Urothelium cell line (cell line): Measurements from ENCODE around the gene CA11.
A peak's percentile ranks its signal among the peaks of the same experiment; 100 is the strongest.

Source experiments
- DNase-seq: peaks from one replicate; pipeline ENCODE4 v3.0.0; 2011; ENCODE audit warnings: low spot score, mixed read lengths
- FAIRE-seq: peaks from 2 replicates; lab custom pipeline; 2011; peaks lifted over from hg19 to GRCh38; lab: Jason Lieb, UNC

The CA11 gene

GRCh38 chr19:48631225-48631624 is 14.8 kb downstream of the CA11 start:
- DNase-seq (no peak), FAIRE-seq (no peak)

DNA sequence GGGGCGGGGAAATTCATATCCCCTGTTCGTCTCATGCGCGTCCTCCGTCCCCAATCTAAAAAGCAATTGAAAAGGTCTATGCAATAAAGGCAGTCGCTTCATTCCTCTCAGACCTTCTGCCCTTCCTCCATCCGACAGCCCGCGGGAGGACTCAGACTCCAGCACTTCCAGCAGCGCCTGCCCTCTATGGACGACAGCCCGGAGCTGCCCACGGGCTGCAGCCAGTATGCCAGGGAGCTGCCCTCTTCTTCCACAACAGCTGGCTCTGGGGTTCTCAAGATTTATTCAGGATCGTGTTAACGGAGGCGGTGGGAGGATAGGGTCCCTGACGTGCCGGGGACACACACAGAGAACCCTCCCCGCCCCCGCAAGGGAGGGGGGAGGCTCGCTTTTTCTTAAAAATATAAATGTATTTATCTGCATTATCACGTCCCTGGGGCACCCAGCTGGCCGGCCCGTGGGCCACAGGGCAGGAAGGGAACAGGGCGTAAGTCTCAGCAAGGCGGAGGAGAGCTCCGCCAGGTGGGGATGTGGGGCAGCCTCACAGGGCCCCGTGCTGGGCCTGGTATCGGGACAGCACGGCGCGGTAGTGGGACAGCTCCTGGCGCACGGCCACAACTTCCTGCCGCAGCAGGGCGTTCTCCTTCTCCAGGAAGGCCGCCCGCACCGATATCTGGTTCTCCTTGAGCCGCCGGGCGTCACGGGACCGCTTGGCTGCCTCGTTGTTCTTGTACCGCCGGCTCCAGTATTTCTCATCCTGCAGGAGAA is 15.5 kb downstream of the CA11 start:
- FAIRE-seq = no peak
- DNase-seq = no peak

DNA sequence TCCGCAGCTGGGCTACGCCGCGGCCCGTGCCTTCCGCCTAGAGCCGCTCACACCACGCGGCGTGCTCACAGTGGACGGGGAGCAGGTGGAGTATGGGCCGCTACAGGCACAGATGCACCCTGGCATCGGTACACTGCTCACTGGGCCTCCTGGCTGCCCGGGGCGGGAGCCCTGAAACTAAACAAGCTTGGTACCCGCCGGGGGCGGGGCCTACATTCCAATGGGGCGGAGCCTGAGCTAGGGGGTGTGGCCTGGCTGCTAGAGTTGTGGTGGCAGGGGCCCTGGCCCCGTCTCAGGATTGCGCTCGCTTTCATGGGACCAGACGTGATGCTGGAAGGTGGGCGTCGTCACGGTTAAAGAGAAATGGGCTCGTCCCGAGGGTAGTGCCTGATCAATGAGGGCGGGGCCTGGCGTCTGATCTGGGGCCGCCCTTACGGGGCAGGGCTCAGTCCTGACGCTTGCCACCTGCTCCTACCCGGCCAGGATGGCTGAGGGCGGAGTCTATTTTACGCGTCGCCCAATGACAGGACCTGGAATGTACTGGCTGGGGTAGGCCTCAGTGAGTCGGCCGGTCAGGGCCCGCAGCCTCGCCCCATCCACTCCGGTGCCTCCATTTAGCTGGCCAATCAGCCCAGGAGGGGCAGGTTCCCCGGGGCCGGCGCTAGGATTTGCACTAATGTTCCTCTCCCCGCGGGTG is 16.2 kb downstream of the CA11 start:
- FAIRE-seq = no peak
- DNase-seq = no peak

- no peak for DNase-seq
- no peak for FAIRE-seq
Measured at GRCh38 chr19:48629297-48629598, 16.7 kb downstream of the CA11 start.

DNA sequence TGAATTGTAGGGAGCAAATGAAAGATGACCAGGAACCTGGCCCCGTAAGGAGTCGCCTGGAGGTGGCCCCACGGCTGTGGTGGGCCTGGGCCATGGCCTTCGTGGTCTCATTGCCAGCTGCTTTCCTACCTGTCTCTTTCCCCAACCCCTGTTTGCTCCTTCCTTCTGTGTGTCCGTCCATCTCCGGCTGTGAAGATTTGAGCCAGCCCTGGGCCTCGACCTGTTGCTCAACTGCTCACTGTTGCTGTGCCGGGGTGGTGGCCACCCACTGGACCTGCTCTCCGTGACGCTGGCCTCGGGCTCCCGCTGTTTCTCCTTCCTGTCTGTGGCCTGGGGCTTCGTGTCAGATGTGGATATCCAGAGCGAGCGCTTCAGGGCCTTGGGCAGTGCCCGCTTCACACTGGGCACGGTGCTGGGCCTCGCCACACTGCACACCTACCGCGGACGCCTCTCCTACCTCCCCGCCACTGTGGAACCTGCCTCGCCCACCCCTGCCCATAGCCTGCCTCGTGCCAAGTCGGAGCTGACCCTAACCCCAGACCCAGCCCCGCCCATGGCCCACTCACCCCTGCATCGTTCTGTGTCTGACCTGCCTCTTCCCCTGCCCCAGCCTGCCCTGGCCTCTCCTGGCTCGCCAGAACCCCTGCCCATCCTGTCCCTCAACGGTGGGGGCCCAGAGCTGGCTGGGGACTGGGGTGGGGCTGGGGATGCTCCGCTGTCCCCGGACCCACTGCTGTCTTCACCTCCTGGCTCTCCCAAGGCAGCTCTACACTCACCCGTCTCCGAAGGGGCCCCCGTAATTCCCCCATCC is 17.3 kb downstream of the CA11 start:
- DNase-seq (no peak), FAIRE-seq (no peak)

- no peak for DNase-seq
- FAIRE-seq = no peak
Measured at GRCh38 chr19:48627865-48628314, 18.1 kb downstream of the CA11 start.

GRCh38 chr19:48627201-48627864 is 18.7 kb downstream of the CA11 start:
- DNase-seq (no peak), FAIRE-seq (no peak)

DNA sequence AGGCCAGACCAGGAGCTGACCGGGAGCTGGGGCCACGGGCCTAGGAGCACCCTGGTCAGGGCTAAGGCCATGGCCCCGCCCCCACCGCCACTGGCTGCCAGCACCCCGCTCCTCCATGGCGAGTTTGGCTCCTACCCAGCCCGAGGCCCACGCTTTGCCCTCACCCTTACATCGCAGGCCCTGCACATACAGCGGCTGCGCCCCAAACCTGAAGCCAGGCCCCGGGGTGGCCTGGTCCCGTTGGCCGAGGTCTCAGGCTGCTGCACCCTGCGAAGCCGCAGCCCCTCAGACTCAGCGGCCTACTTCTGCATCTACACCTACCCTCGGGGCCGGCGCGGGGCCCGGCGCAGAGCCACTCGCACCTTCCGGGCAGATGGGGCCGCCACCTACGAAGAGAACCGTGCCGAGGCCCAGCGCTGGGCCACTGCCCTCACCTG is 20.1 kb downstream of the CA11 start:
- DNase-seq = no peak
- FAIRE-seq = no peak

DNA sequence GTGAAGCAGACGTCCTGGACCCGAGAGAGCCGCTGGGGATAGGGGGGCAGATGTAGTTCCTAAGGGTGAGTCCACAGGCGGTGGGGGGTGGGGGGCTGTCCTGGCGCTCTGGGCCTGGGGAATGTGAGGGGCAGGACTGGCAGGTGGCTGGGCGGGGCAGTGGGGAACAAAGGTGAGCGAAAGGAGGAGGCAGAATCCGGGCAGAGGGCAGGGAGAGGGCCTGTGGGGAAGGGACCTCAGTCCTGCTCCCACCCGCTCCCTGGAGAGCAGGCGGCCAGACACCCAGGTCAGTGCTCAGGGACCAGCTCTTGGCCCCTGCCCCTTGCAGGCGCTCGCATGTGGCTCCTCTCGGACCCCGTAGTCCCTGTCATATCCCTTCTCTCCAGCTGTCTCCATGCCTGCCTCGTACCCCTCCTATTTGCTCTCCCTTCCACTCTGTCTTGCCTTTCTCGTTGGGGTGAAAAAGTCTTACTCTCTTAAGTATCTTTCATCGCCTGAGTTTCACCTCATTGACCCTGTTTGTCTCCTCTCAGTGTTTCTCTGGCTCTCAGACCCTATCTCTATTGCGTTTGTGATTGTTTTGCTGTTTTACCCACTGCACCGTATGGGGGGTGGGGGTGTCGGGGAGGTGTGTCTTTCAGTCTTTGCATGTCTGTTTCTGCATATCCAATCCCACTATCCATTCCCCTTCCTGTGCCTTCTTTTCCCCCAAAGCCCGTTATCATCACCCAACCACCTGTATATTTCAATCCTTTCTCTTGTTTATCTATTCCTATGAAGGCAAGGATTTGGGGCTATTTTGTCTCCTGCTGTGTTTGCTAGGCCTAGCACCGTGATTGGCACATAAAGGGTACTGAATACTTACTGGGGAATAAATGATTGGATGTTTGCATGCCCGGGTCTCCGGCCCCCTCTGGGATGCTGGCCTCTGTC is 20.9 kb downstream of the CA11 start:
- no peak for DNase-seq
- FAIRE-seq = no peak

DNA sequence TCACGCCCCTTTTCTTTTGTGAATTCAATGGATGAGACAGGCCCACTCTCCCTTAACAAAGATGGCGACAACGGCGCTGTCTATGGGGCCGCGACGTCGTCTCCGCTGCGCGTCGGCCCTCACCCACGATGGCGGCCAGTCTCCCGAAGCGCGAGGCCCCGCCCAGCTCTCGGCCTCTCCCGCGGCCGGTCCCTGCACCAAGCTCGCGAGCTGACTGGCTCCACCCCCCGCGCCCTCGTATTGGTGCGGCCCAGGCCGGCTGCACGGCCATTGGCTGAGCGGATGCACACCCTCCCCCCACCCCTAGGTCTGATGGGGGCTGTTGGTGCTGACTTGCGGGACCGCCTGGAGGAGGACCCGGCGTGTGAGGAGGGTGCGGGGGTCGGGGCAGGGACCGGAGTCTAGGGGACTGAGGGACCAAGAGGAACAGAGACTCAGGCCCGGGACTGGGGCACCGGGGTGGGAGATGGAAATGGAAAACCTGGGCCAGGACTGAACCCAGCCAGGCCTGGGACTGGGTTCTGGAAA is 21.9 kb downstream of the CA11 start:
- DNase-seq = no peak
- FAIRE-seq = no peak

- FAIRE-seq = no peak
Measured at GRCh38 chr19:48623556-48624066, 22.4 kb downstream of the CA11 start.

DNA sequence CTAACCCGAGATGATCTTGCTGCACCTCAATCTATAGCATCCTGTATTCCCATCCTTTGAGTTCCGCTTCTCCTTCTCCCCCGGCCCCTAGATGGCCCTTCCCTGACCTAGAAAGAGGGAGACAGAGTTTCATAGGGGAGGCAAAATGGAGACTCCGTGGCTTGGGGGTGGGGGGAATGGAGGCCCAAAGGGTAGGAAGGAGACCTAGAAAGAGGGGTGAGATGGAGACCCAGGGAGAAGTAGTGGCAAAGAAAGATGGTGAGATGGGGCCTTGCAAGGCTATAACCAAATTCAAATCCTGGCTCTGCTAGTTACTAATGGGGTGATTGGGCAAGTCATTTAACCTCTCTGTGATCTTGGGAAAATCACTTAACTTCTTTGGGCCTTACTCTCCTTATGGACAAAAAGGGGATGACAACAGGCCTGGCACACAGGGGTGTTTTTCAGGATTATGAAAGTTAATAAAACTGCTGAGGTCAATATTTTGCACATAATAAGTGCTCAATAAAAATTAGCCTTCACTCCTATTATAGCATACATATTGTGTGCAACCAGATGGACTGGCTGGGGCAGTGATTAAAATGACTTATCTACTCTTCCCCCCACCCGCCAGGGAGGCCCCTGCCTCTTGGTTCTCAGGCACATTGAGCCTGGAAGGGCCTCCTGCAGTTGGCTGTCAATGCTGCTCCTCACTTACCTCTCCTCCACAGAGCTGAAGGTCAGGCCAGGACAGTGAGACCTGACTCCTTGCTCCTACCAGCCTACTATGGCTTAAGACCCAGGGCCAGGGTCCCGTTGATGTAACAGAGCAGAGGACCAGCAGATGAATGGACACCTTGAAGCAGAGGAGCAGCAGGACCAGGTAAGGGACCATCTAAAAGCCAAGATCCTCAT is 26.0 kb downstream of the CA11 start:
- no peak for FAIRE-seq
- DNase-seq = no peak

More at GRCh38 chr19:48623556-48624066, 22.4 kb downstream of the CA11 start:
- no peak for DNase-seq

- FAIRE-seq = peak; percentile 66
- peak; percentile 97 for DNase-seq
Measured at GRCh38 chr19:48618916-48619691, 26.9 kb downstream of the CA11 start, which contains the start of the genes RPL18 and SPHK2. Gene RPL18 (minus strand): TSS chr19:48619178. CDS start chr19:48619143, 35 bp downstream. Gene SPHK2 (plus strand): TSS chr19:48619506. CDS start chr19:48620515, 1,009 bp downstream.

DNA sequence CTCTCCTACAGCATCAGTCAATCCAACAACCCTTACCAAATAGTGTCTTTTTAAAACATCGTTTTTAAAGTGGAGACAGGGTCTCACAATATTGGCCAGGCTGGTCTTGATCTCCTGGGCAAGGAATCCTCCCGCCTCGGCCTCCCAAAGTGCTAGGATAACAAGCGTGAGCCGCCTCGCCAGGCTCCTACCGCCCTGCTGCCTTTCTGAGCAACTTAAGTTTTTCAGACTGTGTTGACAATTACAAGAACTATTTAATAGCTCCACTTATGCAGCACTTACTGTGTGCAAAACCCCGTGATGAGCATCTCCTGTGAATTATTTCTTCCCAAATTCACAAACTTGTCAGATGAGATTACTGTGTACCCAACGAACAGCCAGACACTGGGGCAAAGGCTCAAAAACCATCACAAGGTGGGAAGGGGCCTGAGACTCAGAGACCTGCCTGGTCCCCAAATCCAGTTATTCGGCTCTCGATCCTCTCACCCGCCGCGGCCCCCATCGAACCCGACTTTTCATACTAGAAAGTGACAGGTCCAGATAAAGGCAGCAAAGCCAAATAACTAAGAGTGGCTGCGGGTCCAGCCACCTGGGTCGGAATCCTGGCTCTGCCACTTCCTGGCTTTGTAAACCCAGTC is 27.6 kb downstream of the CA11 start:
- FAIRE-seq (no peak), DNase-seq (no peak)

DNA sequence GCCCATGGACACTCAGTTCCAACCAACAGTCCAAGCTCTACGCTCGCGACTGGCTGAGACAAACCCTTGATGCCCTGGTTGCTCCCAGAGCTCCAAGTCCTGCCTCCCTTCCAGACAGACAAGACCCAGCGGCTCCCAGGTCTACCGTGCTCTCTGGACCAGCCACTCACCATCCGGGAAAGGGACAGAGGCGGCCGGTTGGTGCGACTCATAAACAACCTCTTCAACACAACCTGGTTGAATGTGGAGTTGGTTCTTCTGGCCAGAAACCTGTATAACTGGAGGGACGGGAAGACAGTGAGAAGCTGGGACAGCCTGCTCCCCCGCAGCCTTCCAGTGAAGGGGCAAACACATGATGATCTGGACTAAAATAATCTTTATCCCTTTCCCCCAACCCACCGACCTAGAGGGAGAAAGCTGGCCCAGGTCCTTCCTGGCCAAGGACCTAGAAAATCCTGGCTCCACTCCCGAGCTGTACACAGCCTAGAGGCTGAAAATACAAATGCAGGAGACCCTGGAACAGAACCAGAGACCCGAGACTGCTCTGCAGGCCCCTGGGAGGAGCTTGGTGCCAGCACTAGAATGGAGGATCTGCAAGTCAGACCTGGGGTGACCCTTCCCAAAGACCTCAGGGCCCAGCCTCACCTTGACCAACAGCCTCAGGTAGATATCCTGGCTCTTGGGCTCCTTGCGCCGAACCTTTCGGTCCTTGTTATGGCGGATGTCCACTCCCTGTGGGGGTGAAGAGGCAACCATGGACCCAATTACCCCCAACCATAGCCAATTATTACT is 28.6 kb downstream of the CA11 start:
- FAIRE-seq (no peak), DNase-seq (no peak)

DNA sequence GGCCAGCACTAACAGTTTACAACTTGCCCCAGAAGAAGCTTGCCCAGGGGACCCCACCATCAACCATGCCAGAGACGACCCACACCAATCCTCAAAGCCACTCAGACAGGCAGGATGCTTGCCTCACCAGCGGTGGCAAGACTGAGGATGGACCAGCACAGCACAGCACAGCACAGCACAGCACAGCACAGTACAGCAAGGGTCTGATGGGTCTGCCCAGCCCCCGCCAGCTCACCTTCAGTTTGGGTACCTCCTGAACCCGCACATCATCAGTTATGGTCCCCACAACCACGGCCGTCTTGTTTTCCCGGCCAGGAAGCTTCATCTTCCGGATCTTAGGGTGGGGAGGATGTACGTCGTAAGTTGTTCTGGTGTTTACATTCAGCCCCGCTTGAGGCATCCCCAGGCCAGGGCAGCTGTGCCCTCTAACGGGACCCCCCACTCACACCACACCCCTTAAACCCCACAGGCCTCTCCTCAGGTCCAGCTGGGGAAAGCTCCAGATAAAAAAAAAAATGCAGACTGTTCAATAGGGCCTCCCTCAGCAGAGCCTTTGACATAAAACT is 29.4 kb downstream of the CA11 start:
- DNase-seq (no peak), FAIRE-seq (no peak)
